GM18505 (cell line): ENCODE data around the gene ADCY1.
"Not testable (repeated sequence)": the region's sequence is repeated elsewhere in the genome, so short reads cannot be mapped to it uniquely, and the experiment has no call there.

Experiments
- ATAC-seq: cut with Tn5 transposase; IDR thresholded peaks from one replicate; pipeline ENCODE4 v1.9.1; 2021; ENCODE audit not compliant: unreplicated experiment
- POLR2A ChIP-seq: IDR thresholded peaks from 4 replicates; pipeline ENCODE4 v1.6.1; 2011; ENCODE audit warnings: borderline replicate concordance; ENCODE audit not compliant: insufficient read depth, insufficient read length; ENCODE audit errors: extremely low read depth

The ADCY1 gene

GRCh38 chr7:45768516-45769394 is 194.6 kb downstream of the ADCY1 start:
- ATAC-seq: peak; percentile 100
- peak; percentile 64 for TF ChIP-seq POLR2A

- ATAC-seq: not testable (repeated sequence)
Measured at GRCh38 chr7:45769626-45770025, 195.5 kb downstream of the ADCY1 start.
